H1 (cell line): Measurements from ENCODE around the gene TLE1. TPM values are rescaled to one million over a fixed set of nuclear protein-coding genes. Genes with fewer than 3 reads are reported as not detected.

Source experiments
- BACH1 ChIP-seq: IDR thresholded peaks from 2 replicates; pipeline ENCODE4 v1.6.1; 2012; ENCODE audit warnings: low read length, improper control_type of control experiment
- CBX5 ChIP-seq: fragments of 300-800, 300-1000 bp; sonication (generic); IDR thresholded peaks from 2 replicates; pipeline ENCODE4 v1.7.1; 2016; ENCODE audit warnings: antibody characterized with exemption, low read length, low read depth
- CHD2 ChIP-seq: IDR thresholded peaks from 2 replicates; pipeline ENCODE4 v1.6.1; 2012; ENCODE audit warnings: low read length, improper control_type of control experiment
- RFX5 ChIP-seq: IDR thresholded peaks from 2 replicates; pipeline ENCODE4 v1.6.1; 2011; ENCODE audit warnings: low read depth, low read length, improper control_type of control experiment, borderline replicate concordance
- RNF2 ChIP-seq: fragments of 200-900, 300-1000 bp; sonication (generic); IDR thresholded peaks from 2 replicates; pipeline ENCODE4 v1.7.1; 2016; ENCODE audit warnings: borderline replicate concordance, low read depth, mild to moderate bottlenecking, antibody characterized with exemption, low read length; ENCODE audit not compliant: poor library complexity, severe bottlenecking; ENCODE audit errors: missing control alignments
- SIN3A ChIP-seq, 2 experiments: IDR thresholded peaks in 1 of 2; conservative IDR thresholded peaks in 1 of 2; 2 replicates each; pipeline ENCODE4 v1.6.1; 2011 to 2012; ENCODE audit warnings: low read length in 2 of 2, improper control_type of control experiment in 1 of 2, low read depth in 1 of 2, mild to moderate bottlenecking in 1 of 2
- SP4 ChIP-seq: IDR thresholded peaks from 2 replicates; pipeline ENCODE4 v1.6.1; 2012; ENCODE audit warnings: low read length, inconsistent platforms
- SRF ChIP-seq: IDR thresholded peaks from 2 replicates; pipeline ENCODE4 v1.6.1; 2011; ENCODE audit warnings: mild to moderate bottlenecking, low read depth, low read length, moderate library complexity
- polyA plus RNA-seq, 7 experiments: library from polyadenylated mRNA; depleted of rRNA in 3 of 7; stranded (reverse) in 5 of 7; unstranded in 2 of 7; fragments of >200 nt in 5 of 7; fragments of 200-250 nt in 2 of 7; gene quantifications; 1 replicate in 5 of 7; 2 replicates in 1 of 7; 4 replicates in 1 of 7; pipeline versions ENCODE4 v1.2.1 to v1.2.3, GENCODE V29; 2011 to 2013; ENCODE audit warnings: missing spikeins in 2 of 7, mixed read lengths in 2 of 7
- total RNA-seq: library from RNA; stranded (reverse); fragmentation: NEBNext Ultra II Directional; extraction: Animal tissue kit (Norgen Biotek cat#: 25700); gene quantifications from 2 replicates; pipeline ENCODE4 v1.2.1, GENCODE V29; 2021
- TF ChIP-seq, protein P1 (sequence below): fragments of 300-600 bp; sonication (generic); IDR thresholded peaks from 2 replicates; pipeline ENCODE4 v1.7.1; 2012; ENCODE audit warnings: low read length, moderate library complexity, mild to moderate bottlenecking, inconsistent platforms; ENCODE audit not compliant: insufficient replicate concordance
- TF ChIP-seq, protein P2 (sequence below): IDR thresholded peaks from 2 replicates; pipeline ENCODE4 v1.6.1; 2012; ENCODE audit warnings: low read length, inconsistent platforms

The TLE1 gene
- total and polyA plus RNA-seq, 2 of the 8 experiments (the other 6 are each of a cell fraction or from before 2014, with no cell fraction given) = 81.8 to 91.6 TPM

DNA sequence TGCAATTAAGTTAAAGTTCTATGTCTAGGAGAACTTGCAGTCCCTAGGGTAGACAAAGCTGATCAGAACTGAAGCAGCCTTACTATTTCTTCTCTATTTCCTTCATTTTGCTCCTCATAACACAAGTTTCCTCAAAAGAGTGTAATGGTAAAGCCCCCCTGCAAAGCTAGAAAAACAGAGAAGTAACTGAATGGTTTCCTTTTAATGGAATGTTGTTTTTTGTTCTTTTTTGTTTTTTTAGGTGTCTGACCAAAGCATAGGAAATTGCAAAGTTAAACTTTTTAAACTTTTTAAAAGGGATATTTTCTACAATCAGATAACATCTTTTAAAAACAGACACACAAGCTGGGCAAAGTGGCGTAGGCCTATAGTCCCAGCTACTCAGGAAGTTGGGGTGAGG lies 145.7 kb downstream of the TLE1 start (continued):
- TF ChIP-seq, protein P1, sequence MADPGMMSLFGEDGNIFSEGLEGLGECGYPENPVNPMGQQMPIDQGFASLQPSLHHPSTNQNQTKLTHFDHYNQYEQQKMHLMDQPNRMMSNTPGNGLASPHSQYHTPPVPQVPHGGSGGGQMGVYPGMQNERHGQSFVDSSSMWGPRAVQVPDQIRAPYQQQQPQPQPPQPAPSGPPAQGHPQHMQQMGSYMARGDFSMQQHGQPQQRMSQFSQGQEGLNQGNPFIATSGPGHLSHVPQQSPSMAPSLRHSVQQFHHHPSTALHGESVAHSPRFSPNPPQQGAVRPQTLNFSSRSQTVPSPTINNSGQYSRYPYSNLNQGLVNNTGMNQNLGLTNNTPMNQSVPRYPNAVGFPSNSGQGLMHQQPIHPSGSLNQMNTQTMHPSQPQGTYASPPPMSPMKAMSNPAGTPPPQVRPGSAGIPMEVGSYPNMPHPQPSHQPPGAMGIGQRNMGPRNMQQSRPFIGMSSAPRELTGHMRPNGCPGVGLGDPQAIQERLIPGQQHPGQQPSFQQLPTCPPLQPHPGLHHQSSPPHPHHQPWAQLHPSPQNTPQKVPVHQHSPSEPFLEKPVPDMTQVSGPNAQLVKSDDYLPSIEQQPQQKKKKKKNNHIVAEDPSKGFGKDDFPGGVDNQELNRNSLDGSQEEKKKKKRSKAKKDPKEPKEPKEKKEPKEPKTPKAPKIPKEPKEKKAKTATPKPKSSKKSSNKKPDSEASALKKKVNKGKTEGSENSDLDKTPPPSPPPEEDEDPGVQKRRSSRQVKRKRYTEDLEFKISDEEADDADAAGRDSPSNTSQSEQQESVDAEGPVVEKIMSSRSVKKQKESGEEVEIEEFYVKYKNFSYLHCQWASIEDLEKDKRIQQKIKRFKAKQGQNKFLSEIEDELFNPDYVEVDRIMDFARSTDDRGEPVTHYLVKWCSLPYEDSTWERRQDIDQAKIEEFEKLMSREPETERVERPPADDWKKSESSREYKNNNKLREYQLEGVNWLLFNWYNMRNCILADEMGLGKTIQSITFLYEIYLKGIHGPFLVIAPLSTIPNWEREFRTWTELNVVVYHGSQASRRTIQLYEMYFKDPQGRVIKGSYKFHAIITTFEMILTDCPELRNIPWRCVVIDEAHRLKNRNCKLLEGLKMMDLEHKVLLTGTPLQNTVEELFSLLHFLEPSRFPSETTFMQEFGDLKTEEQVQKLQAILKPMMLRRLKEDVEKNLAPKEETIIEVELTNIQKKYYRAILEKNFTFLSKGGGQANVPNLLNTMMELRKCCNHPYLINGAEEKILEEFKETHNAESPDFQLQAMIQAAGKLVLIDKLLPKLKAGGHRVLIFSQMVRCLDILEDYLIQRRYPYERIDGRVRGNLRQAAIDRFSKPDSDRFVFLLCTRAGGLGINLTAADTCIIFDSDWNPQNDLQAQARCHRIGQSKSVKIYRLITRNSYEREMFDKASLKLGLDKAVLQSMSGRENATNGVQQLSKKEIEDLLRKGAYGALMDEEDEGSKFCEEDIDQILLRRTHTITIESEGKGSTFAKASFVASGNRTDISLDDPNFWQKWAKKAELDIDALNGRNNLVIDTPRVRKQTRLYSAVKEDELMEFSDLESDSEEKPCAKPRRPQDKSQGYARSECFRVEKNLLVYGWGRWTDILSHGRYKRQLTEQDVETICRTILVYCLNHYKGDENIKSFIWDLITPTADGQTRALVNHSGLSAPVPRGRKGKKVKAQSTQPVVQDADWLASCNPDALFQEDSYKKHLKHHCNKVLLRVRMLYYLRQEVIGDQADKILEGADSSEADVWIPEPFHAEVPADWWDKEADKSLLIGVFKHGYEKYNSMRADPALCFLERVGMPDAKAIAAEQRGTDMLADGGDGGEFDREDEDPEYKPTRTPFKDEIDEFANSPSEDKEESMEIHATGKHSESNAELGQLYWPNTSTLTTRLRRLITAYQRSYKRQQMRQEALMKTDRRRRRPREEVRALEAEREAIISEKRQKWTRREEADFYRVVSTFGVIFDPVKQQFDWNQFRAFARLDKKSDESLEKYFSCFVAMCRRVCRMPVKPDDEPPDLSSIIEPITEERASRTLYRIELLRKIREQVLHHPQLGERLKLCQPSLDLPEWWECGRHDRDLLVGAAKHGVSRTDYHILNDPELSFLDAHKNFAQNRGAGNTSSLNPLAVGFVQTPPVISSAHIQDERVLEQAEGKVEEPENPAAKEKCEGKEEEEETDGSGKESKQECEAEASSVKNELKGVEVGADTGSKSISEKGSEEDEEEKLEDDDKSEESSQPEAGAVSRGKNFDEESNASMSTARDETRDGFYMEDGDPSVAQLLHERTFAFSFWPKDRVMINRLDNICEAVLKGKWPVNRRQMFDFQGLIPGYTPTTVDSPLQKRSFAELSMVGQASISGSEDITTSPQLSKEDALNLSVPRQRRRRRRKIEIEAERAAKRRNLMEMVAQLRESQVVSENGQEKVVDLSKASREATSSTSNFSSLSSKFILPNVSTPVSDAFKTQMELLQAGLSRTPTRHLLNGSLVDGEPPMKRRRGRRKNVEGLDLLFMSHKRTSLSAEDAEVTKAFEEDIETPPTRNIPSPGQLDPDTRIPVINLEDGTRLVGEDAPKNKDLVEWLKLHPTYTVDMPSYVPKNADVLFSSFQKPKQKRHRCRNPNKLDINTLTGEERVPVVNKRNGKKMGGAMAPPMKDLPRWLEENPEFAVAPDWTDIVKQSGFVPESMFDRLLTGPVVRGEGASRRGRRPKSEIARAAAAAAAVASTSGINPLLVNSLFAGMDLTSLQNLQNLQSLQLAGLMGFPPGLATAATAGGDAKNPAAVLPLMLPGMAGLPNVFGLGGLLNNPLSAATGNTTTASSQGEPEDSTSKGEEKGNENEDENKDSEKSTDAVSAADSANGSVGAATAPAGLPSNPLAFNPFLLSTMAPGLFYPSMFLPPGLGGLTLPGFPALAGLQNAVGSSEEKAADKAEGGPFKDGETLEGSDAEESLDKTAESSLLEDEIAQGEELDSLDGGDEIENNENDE = no peak
- TF ChIP-seq SP4 = no peak
- TF ChIP-seq RFX5 = no peak
- no peak for TF ChIP-seq BACH1
- no peak for TF ChIP-seq CHD2
- no peak for TF ChIP-seq RNF2
- TF ChIP-seq SRF = no peak
- TF ChIP-seq SIN3A (conservative IDR thresholded peaks at IDR 0.05 in 1 of 2, IDR thresholded peaks at IDR 0.05 in 1 of 2; ENCODE audit: low read depth in 1 of 2, low read length in 2 of 2) = no peak
- TF ChIP-seq, protein P2, sequence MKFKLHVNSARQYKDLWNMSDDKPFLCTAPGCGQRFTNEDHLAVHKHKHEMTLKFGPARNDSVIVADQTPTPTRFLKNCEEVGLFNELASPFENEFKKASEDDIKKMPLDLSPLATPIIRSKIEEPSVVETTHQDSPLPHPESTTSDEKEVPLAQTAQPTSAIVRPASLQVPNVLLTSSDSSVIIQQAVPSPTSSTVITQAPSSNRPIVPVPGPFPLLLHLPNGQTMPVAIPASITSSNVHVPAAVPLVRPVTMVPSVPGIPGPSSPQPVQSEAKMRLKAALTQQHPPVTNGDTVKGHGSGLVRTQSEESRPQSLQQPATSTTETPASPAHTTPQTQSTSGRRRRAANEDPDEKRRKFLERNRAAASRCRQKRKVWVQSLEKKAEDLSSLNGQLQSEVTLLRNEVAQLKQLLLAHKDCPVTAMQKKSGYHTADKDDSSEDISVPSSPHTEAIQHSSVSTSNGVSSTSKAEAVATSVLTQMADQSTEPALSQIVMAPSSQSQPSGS = no peak
- no peak for TF ChIP-seq CBX5
